SKM-1 (cell line): ENCODE results near the gene HLCS.

Source experiments
- DNase-seq: peaks from one replicate; lab custom pipeline; 2025; ENCODE audit not compliant: unreplicated experiment; lab: John Stamatoyannopoulos, UW

Gene HLCS

DNA sequence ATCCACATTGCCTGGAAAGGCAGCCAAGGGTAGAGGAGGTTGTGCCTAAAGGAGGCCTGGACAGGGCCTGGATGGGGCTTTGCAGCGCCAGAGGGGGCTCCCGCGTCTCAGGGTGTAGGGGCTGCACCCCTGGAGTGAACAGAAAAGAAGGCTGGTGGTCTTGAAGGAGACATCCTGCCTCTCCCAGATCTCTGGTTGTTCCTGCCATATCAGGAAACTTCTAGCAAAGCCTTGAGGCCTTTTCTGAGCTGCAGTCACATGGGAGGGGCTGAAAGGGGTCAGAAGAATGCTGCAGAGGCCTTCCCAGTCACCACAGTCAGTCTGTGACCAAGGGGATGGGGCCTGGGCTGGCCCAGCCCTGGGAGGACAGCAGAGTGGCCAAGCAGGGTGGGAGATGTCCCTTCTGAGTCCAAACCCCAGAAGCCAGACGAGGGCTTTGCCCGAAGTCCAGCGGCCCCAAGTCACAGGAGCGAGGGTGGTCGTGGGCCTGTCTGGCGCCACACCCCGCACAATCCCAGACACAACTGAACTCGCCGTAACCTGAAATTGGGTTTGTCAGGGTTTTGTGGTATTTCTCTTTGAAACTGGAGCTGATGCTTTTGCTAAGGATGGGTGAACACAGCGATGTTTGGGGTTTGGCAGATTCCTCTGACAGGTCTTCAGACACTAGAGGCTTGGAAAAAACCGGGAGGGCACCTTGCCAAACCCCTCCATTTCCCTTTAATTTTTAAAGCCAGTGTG is 237.9 kb downstream of the HLCS start:
- DNase-seq: no peak

DNA sequence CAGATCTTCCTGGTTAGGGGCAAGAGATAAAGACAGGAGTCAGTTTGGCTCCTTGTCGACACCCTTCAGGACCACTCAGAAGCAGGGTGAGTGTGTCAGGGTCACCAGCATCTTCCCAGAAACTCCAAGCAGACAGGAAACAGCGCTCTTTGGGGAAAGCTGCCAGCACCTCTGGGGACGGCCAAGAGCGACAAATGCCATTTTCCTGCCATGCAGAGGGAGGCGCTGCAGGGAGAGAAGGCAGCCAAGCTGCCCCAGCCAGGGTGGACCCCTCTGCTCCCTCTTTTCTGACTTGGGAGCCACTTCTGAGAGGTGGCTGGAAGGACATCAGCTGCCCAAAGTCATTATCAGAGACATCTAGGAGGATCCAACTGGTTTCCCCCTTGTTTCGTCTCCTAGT is 238.6 kb downstream of the HLCS start:
- no peak for DNase-seq

DNA sequence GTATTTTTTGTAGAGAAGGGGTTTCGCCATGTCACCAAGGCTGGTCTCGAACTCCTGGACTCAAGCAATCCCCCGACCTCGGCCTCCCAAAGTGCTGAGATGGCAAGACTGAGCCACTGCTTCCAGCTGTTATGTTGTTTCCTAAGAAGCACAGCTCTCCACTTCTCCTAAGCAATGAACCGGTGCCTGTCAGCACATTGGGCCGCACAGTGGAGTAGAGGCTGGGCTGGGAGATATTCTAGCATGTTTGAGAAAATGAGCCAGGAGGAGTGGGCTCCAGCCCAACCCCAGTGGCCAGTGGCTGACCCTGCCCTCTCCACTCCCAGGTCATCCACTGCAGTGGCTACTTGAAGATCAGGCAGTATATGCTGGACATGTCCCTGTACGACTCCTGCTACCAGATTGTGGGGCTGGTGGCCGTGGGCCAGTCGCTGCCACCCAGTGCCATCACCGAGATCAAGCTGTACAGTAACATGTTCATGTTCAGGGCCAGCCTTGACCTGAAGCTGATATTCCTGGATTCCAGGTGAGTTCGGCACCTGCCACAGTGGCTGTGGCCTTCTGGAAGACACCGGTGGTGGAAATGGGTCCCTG is 240.6 kb downstream of the HLCS start:
- no peak for DNase-seq

DNA sequence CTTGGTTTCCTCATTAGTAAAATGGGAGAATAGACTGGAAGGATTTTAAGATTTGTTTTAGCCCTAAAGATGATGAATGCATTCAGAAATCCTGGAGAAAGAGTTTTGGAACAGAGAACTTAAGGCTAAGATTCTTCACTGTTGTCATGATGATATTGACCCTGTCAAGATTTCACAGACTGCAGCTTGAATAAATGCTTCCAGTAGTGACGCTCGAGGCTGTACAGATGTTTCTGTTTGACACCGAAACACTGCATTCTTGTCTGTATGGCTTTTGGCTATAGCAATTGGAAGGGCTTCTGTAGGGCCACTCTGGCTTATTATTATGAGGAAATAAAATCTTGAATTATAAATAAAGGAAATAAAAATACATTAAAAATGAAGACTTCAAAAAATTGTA is 241.8 kb downstream of the HLCS start:
- DNase-seq: no peak

DNA sequence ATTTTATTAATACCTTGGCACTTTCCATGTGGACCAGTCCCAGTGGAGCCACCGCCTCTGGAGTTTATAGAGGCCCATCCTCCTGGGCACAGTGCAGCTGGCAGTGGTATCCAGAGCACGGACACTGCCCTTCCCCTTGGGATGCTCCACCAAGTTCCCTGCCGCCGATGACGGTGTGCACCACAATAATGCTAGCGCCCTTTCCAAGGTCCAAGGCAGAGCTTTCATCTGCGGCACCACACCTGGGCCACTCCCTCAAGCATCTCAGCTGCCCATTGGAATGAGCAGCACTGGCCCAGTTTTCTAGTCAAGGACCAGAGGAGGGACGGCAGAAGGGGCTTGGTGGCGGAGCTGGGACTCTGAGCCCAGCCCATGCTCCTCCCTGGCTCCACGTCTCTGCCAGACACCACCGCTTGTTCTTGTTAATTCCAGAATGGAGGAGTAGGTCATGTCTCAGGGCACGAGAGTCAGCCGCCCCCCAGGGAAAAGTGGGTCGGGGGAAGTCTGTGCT is 243.0 kb downstream of the HLCS start:
- no peak for DNase-seq

DNA sequence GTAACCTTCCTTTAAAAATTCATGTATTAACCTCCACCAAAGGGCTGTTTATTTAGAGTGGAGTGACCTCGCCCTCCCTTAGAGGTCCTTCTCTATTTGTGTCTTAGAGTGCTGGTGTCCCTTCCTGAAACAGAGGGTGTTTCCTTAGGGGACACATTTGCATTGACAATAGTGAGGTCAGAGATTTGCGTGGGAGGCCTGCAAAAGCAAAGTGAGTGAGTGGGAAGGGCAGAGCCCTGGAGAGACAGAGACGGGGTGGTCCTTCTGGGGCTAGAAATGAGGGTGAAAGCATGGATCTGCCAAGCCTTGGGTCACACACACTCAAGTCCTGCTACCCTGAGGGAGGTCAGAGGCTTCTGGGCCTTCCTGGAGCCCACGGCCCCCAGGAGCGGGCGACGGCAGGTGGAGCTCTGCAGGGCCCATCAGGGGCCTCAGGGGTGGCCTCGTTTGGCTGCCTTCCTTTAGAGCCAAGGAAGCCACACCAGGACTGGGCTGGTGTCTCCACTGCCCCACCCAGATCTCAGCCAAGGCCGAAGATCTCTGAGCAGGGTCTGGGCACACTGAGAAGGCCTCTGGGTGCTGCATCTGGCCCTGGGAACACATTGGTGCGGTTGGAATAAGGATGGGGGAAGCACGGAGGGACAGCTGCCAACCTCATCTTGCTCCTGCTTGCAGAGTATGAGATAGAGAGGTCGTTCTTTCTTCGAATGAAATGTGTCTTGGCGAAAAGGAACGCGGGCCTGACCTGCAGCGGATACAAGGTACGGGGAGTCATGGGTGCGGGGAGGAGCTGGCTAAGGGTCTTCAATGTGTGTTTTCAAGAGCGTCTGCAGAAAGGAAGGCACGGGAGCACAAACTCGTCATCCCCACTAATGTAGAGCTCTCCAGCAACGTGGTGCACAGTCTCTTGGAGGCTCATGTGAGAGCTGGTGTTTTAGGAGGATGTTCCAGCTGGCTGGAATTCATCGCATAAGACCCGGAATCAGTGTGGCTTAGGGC is 243.8 kb downstream of the HLCS start:
- DNase-seq: no peak

DNA sequence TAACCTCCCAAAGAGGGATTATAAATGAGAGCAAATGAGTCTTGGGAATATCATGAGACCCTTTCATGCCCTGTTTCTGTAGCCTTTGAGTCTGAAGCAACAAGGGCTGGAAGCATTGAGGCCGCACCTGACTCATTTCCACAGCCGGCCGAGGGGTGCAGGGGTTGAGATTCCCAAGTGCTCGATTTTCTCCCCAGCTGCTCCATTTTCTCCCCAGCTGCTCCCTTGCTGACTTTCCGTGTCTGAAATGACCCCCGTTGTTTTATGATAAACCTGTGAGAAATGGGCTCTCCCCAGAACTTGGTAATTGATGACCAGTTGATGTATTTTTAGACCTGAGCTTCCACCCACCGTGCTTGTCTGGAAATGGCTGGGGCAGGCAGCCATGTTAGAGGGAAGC is 244.7 kb downstream of the HLCS start:
- DNase-seq: no peak

DNA sequence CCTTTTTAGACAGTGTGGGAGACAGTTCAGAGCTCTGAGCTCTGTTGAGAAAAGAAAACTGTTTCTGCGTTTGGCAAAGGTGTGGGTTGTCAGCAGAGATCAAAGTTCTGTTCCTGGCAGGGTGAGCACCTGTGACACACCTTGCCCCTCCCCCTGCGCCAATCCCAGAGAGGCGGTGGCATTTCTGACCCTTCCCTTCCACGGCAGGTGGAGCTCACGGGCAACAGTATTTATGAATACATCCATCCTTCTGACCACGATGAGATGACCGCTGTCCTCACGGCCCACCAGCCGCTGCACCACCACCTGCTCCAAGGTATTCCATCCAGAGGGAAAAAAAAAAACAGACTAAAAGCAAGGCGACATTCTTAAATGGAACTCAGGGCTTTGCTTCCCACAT is 246.9 kb downstream of the HLCS start:
- no peak for DNase-seq

DNA sequence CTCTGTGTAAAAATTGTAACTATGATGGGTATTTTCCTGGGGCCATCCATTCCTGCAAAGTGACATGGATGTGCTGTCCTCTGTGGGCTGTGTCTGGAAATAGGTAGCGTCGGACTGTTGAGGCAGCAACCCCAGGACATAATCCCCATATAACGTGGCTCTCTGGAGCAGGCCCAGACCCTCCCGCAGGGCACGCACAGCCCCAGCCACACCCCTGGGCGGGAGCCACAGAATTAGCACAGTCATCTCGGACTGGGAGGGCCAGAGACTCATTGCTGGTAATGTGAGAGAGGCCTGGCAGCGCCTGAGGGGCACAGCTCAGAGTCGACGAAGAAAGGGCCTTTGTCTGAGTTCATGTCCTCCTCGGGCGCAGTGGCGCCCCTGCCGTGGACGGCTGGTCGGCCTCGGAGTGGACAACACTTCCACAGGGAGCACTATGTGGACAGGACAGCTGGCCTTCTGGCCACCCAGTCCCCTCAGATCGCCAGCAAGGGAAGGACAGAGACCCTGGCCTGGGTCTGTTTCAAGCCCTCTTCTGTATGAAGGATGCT is 247.4 kb downstream of the HLCS start:
- DNase-seq: no peak

DNA sequence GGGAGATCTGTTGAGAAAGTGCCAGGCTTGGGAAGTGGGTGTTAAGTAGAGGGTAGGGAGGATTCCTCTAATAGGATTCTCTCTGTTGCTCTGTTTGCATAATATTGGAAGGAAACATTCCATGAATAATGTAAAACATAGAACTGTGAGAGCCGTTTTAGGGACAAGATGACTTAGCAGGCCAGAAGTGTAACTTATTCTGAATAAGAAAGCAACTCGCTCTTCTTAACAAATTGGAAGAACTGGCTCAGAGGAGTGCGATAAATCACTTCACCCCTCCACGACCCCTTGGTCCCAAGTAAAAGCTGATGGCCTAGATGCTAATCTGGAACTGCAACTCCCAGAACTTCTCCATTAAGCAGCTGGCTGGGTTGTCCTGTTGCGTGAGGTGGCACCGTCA is 248.5 kb downstream of the HLCS start:
- no peak for DNase-seq

DNA sequence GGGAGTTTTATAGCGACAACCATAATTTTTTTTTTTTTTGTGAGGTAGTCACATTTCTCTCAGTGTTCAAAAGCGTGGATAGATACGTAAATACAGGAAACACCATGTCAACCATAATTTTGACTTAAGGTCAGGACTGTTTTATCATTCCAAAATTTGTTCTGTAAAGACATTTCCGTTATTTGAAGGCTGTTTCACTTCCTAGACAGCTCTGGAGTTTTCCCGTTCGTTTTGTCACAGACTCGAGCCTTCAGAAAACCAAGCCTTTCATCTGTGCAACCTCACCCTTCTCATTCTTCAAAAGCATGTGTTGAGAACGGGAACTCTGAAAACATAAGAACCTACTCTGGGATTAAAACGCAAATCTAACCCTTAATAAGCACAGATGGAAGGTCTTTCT is 249.6 kb downstream of the HLCS start:
- DNase-seq: no peak

DNA sequence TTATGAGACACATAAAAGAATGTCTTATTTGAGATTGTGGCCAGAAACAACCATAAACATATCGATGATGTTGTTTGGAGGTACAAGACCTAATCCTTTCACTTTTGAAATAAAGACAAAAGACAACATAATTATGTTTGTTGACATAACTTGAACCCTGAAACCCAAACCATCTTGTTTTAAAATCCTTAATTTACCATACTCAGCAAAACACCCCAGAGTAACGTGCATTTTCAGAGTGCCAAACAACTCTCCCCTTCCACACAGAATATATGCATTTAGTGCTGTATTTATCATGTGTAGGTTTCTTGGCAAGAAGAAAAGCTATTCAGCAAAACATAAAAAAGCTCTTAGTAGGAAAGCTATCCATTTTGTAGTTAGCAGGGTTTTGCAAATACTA is 250.1 kb downstream of the HLCS start:
- DNase-seq: no peak

DNA sequence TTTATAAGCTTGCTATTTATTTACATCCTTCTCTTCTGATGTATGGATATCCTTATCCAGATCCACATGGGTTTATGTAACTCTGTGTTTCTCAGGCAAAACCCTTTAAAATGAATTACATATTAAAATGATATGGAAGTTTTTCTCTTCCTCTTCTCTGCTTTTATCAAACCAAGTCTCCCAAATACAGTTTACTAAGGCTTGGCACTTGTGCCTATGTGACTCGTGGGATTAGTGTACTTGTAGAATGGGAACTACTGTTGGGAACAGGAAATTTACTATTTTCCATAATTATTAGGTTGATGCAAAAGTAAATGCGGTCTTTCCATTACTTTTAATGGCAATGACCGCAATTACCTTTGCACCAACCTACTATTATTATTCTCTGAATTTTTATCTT is 252.7 kb downstream of the HLCS start:
- no peak for DNase-seq

DNA sequence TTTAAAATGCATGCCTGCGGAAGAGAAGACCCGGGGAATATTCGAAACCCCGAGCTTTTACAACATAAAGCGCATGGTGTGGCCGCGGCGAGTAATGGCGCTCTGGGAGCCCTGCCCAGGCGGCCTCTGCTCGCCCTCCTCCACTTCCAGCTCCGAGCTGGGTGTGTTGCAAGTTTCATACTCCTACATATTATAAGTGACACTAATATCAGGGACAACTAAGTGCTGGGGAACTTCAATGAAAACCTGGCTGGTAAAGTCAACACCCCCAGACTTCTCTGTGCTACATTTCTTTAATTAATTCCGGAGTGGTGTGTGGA is 255.8 kb downstream of the HLCS start:
- no peak for DNase-seq

DNA sequence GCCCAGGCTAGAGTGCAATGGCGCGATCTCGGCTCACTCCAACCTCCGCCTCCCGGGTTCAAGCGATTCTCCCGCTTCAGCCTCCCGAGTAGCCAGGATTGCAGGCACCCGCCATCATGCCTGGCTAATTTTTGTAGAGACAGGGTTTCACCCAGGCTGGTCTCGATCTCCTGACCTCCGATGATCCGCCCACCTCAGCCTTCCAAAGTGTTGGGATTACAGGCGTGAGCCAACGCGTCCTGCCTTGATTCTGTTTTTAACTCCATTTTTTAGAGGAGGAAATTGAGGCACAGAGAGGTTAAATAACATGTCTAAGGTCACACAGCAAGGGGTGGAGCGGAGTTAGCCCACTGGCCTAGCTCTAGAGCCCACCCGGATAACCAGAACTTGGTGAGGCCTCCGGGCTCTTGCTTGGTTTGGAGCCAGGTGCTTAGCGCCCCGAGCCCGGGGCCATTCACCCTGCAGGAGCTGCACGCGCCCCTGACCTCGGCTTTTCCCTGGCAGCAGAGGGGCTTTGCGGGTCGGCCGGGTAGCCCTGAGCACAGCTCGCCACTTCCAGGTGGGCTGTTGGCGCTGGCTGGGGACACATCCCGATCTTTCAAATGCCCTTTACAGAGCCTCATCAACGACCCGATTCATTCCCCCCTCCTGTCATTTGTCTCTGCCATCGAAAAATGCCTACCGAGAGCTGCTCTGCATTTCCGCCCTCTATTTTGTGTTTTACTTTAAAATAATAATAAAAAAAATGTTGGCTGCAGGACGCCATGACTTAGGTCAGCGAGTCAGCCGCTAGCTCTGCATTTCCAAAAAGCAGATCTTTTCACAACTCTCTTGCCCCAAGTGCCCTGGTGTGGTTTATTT is 256.4 kb downstream of the HLCS start:
- no peak for DNase-seq

DNA sequence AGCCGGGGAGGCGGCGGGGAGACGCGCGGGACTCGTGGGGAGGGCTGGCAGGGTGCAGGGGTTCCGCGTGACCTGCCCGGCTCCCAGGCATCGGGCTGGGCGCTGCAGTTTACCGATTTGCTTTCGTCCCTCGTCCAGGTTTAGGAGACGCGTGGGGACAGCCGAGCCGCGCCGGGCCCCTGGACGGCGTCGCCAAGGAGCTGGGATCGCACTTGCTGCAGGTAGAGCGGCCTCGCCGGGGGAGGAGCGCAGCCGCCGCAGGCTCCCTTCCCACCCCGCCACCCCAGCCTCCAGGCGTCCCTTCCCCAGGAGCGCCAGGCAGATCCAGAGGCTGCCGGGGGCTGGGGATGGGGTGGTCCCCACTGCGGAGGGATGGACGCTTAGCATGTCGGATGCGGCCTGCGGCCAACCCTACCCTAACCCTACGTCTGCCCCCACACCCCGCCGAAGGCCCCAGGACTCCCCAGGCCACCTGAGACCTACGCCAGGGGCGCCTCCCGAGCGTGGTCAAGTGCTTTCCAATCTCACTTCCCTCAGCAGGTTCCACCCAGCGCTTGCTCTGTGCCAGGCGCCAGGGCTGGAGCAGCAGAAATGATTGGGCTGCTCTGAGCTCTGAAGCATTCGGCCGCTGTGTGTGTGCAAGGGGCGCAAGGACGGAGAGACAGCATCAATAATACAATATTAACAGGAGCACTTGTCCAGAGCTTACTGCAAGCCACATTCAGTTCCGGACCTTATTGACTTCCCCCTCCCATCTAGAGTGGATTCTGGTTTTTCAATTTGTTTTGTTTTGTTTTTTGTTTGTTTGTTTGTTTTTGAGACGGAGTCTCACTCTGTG is 257.2 kb downstream of the HLCS start:
- DNase-seq: no peak

DNA sequence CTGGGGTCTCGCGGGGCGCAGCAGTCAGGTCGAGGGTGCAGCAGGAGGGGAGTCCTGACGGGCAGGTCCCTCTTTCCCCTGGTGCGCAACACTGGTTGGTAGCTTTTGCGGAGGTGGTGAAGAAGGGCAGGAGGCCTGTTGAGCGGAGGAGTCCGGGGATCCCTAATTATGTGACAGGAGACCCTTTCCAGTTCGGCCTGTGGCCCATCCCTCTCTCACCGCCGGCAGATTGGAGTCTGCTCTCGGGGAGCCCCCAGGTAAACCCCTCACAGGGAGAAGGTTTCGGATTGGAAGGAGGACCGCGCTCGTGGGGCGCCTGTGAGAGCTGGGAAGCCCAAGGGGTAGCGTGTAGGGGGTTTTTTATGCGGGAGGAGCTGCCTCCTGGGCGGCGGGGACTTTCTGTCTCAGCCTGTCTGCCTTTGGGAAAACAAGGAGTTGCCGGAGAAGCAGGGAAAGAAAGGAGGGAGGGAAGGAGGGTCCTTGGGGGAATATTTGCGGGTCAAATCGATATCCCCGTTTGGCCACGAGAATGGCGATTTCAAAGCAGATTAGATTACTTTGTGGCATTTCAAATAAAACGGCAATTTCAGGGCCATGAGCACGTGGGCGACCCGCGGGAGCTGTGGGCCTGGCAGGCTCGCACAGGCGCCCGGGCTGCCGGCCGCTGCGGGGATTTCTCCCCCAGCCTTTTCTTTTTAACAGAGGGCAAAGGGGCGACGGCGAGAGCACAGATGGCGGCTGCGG is 258.0 kb downstream of the HLCS start:
- DNase-seq: no peak

DNA sequence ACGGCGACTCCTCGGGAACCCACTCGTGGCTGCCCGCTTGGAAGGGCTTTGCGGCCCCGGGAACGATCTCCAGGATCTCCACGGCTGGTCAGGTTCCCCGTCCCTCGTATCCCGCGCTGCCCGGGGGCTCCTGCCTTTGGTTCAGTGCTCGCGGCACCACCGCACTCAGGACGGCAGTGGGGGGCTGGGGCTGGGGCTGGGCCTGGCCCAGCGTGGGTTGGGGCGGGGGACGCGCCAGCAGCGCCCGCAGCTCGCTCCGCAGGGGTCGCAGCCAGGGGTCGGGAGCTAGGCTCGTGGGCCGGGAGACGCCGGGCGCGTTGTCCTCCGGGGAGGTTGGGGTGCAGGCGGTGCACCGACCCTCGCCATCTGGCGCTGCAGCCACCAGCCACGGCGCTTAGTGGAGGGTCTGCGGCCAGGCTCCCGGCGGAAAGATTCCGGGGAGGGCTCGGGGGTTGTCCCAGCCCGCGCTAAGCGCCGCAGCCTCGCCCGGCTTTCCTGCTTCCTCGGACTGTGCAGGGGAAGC is 258.6 kb downstream of the HLCS start:
- no peak for DNase-seq
